WTC11 (cell line): ENCODE data around the gene KAT7. TPM values are rescaled to one million over a fixed set of nuclear protein-coding genes. Genes with fewer than 3 reads are reported as not detected.

Experiments
- ATAC-seq: fragments of 200-7000 bp; cut with Tn5 transposase; 2 replicates; pipeline ENCODE4 v1.10.0; 2021; ENCODE audit warnings: mild to moderate bottlenecking, moderate library complexity
- CTCF ChIA-PET: fragments of 300-600 bp; sonication (Branson Sonifier 250); formaldehyde crosslinking; loops from one replicate; lab custom pipeline; 2021; ENCODE audit warnings: antibody characterized with exemption; lab: Charles Lee
- POLR2A ChIA-PET: fragments of 350-600 bp; sonication (Branson Sonifier 250); formaldehyde crosslinking; loops from one replicate; lab custom pipeline; 2021; ENCODE audit warnings: antibody characterized with exemption; lab: Charles Lee
- DNase-seq: peaks from one replicate; pipeline ENCODE4 v3.0.0; 2021; ENCODE audit warnings: low spot score
- H3K27ac Mint-ChIP-seq: 2 replicates; pipeline ENCODE4 v1.8.0; 2021; ENCODE audit warnings: mixed read lengths
- H3K27me3 Mint-ChIP-seq: 2 replicates; pipeline ENCODE4 v1.8.0; 2021; ENCODE audit warnings: low read depth, mild to moderate bottlenecking, moderate library complexity, mixed read lengths
- H3K36me3 Mint-ChIP-seq: 2 replicates; pipeline ENCODE4 v1.8.0; 2021; ENCODE audit warnings: mixed read lengths
- H3K4me1 Mint-ChIP-seq: 2 replicates; pipeline ENCODE4 v1.8.0; 2022; ENCODE audit warnings: mixed read lengths
- H3K4me3 Mint-ChIP-seq: 2 replicates; pipeline ENCODE4 v1.8.0; 2021; ENCODE audit warnings: mild to moderate bottlenecking, moderate library complexity, mixed read lengths
- H3K9me3 Mint-ChIP-seq: 2 replicates; pipeline ENCODE4 v1.8.0; 2021; ENCODE audit warnings: mixed read lengths
- ATF2 ChIP-seq: sonication (generic); formaldehyde crosslinking; IDR thresholded peaks from 2 replicates; pipeline ENCODE4 v1.8.1; 2022; ENCODE audit warnings: low read depth, missing genetic modification reagents, borderline replicate concordance
- CREM ChIP-seq: sonication (generic); formaldehyde crosslinking; IDR thresholded peaks from 2 replicates; pipeline ENCODE4 v1.8.1; 2022; ENCODE audit warnings: mild to moderate bottlenecking, missing genetic modification reagents, moderate library complexity
- E2F5 ChIP-seq: sonication (generic); formaldehyde crosslinking; IDR thresholded peaks from 2 replicates; pipeline ENCODE4 v1.8.1; 2022; ENCODE audit warnings: mild to moderate bottlenecking, moderate library complexity, missing genetic modification reagents
- ETV6 ChIP-seq: sonication (generic); formaldehyde crosslinking; IDR thresholded peaks from 2 replicates; pipeline ENCODE4 v1.8.1; 2022; ENCODE audit warnings: mild to moderate bottlenecking, missing genetic modification reagents
- FOXK1 ChIP-seq: sonication (generic); formaldehyde crosslinking; IDR thresholded peaks from 2 replicates; pipeline ENCODE4 v1.8.0; 2022; ENCODE audit warnings: mild to moderate bottlenecking, moderate library complexity, missing genetic modification reagents
- MXD4 ChIP-seq: fragments of 250-450 bp; sonication (Bioruptor Pico); IDR thresholded peaks from 2 replicates; pipeline ENCODE4 v1.8.0; 2021; ENCODE audit warnings: mild to moderate bottlenecking, moderate library complexity, borderline replicate concordance
- PRDM15 ChIP-seq: sonication (generic); formaldehyde crosslinking; IDR thresholded peaks from 2 replicates; pipeline ENCODE4 v1.8.0; 2022; ENCODE audit warnings: missing genetic modification reagents
- PRRX2 ChIP-seq: fragments of 250-450 bp; sonication (Bioruptor Pico); IDR thresholded peaks from 2 replicates; pipeline ENCODE4 v1.8.0; 2021; ENCODE audit warnings: mild to moderate bottlenecking
- RELA ChIP-seq: sonication (generic); formaldehyde crosslinking; IDR thresholded peaks from 2 replicates; pipeline ENCODE4 v1.8.1; 2022; ENCODE audit warnings: missing genetic modification reagents, mild to moderate bottlenecking, borderline replicate concordance
- SMAD3 ChIP-seq: sonication (generic); formaldehyde crosslinking; IDR thresholded peaks from 2 replicates; pipeline ENCODE4 v1.8.0; 2022; ENCODE audit warnings: missing genetic modification reagents, mild to moderate bottlenecking, borderline replicate concordance
- SP1 ChIP-seq: sonication (generic); formaldehyde crosslinking; conservative IDR thresholded peaks from 2 replicates; pipeline ENCODE4 v1.8.1; 2022; ENCODE audit warnings: missing genetic modification reagents
- ZMAT4 ChIP-seq: fragments of 250-450 bp; sonication (Bioruptor Pico); IDR thresholded peaks from 2 replicates; pipeline ENCODE4 v1.9.0; 2021; ENCODE audit warnings: mild to moderate bottlenecking
- total RNA-seq: library from RNA; stranded (reverse); gene quantifications from 3 replicates; pipeline ENCODE4 v1.2.3, GENCODE V29; 2021

KAT7 gene
- total RNA-seq, 1 experiment from 2014 or later, result 199 TPM

GRCh38 chr17:49789243-49789578, 730 bp downstream of the KAT7 start:
- H3K9me3 Mint-ChIP-seq, result no peaks in the 10 kb centered on the region
- H3K36me3 Mint-ChIP-seq, result peaks cover 36% of the 10 kb centered on the region
- DNase-seq (no peak), ATAC-seq (no peak)
- peak overlapping the region; percentile 71 for H3K27ac Mint-ChIP-seq
- ChIA-PET CTCF (interaction anchor here (2.1 kb wide), 1 partner anchor 233 kb away, joined by 9 read pairs; no protein-coding TSS in a partner anchor), POLR2A (interaction anchor here (2.6 kb wide), 1 partner anchor 25 kb away, joined by 12 read pairs; the partner anchor contains the start of gene FAM117A)
- peaks cover 15% of the 10 kb centered on the region for H3K27me3 Mint-ChIP-seq
- H3K4me1 Mint-ChIP-seq, result peaks cover 25% of the 10 kb centered on the region
- TF ChIP-seq PRDM15 (CRISPR knock-in tag), result no peak
- TF ChIP-seq SP1 (CRISPR knock-in tag), result peak; percentile 86
- TF ChIP-seq CREM (CRISPR knock-in tag), result 0 out of 2 replicates have a peak, but pooled peaks have one; percentile 13
- TF ChIP-seq RELA (CRISPR knock-in tag), result no peak
- no peak for TF ChIP-seq MXD4 (CRISPR knock-in tag)
- no peak for TF ChIP-seq SMAD3 (CRISPR knock-in tag)
- no peak for TF ChIP-seq ZMAT4
- no peak for TF ChIP-seq ETV6
- TF ChIP-seq FOXK1 (CRISPR knock-in tag), result peak; percentile 77; the same call in 1 of the 2 replicates
- H3K4me3 Mint-ChIP-seq, result peak overlapping the region; percentile 80

- Mint-ChIP-seq H3K9me3 (no peaks in the 10 kb centered on the region), H3K36me3 (peaks cover 66% of the 10 kb centered on the region), H3K4me1 (peaks cover 13% of the 10 kb centered on the region), H3K27me3 (no peaks in the 10 kb centered on the region), H3K4me3 (no peak overlapping the region), H3K27ac (no peak overlapping the region; the same call in 1 of the 2 replicates)
- TF ChIP-seq SP1 (CRISPR knock-in tag), result no peak
- no peak for TF ChIP-seq ZMAT4
- POLR2A ChIA-PET, result no interaction called here
- no peak for DNase-seq
- CTCF ChIA-PET, result no interaction called here
- no peak for ATAC-seq
These were observed 4.8 kb downstream of the KAT7 start for GRCh38 chr17:49793309-49793708.

GRCh38 chr17:49795372-49795771, 6.9 kb downstream of the KAT7 start:
- CTCF ChIA-PET, result no interaction called here

More at GRCh38 chr17:49795372-49795771, 6.9 kb downstream of the KAT7 start:
- no peak overlapping the region for H3K27ac Mint-ChIP-seq
- H3K4me3 Mint-ChIP-seq, result no peak overlapping the region
- no peak for ATAC-seq
- DNase-seq, result no peak
- no peaks in the 10 kb centered on the region for H3K9me3 Mint-ChIP-seq
- H3K36me3 Mint-ChIP-seq, result peaks cover 76% of the 10 kb centered on the region
- POLR2A ChIA-PET, result no interaction called here
- H3K4me1 Mint-ChIP-seq, result peaks cover 3% of the 10 kb centered on the region; the same call in 1 of the 2 replicates
- TF ChIP-seq E2F5 (CRISPR knock-in tag) (no peak), ATF2 (no peak), RELA (CRISPR knock-in tag) (no peak), PRRX2 (CRISPR knock-in tag) (no peak)
- no peaks in the 10 kb centered on the region for H3K27me3 Mint-ChIP-seq
